IMR-90 (cell line): ENCODE results near the gene DCLRE1B. TPM values are rescaled to one million over a fixed set of nuclear protein-coding genes. Genes with fewer than 3 reads are reported as not detected.
A peak's percentile ranks its signal among the peaks of the same experiment; 100 is the strongest.

Experiments
- ATAC-seq: fragments of 200-7000 bp; cut with Tn5 transposase; 2 replicates; pipeline ENCODE4 v1.9.1; 2020; ENCODE audit warnings: low read depth, mild to moderate bottlenecking, moderate library complexity
- BruUV-seq: library from RNA; stranded (reverse); fragments of 400-500 nt; replicated peaks from 2 replicates; lab custom pipeline; 2021; lab: Mats Ljungman, UMichigan
- CTCF ChIA-PET: fragments of 300-600 bp; formaldehyde crosslinking; extraction: SDS; loops from one replicate; lab custom pipeline; 2021; ENCODE audit warnings: antibody characterized with exemption; lab: Yijun Ruan, JAX
- POLR2A ChIA-PET: fragments of 300-600 bp; sonication (Branson Sonifier 250); formaldehyde crosslinking; loops from one replicate; lab custom pipeline; 2022; ENCODE audit warnings: antibody characterized with exemption; ENCODE audit not compliant: unreplicated experiment; lab: Charles Lee
- DNase-seq: peaks from one replicate; pipeline ENCODE4 v3.0.0; 2013
- H2AFZ ChIP-seq: replicated peaks from 2 replicates; pipeline ENCODE3; 2013; ENCODE audit warnings: low read length, mild to moderate bottlenecking; ENCODE audit not compliant: poor library complexity
- H2AK5ac ChIP-seq: 2 replicates; pipeline ENCODE4 v1.6.1; 2013; ENCODE audit warnings: low read depth, low read length, inconsistent platforms
- H2AK9ac ChIP-seq: replicated peaks from 2 replicates; pipeline ENCODE3; 2013; ENCODE audit warnings: mild to moderate bottlenecking, low read depth, low read length, moderate library complexity; ENCODE audit not compliant: poor library complexity
- H2BK120ac ChIP-seq: 2 replicates; pipeline ENCODE4 v1.6.1; 2013; ENCODE audit warnings: low read depth, low read length, inconsistent platforms
- H2BK15ac ChIP-seq: 3 replicates; pipeline ENCODE4 v1.6.1; 2013; ENCODE audit warnings: low read depth, low read length, inconsistent platforms
- H2BK20ac ChIP-seq: 2 replicates; pipeline ENCODE4 v1.6.1; 2013; ENCODE audit warnings: low read depth, mild to moderate bottlenecking, inconsistent platforms, low read length, moderate library complexity
- H2BK5ac ChIP-seq: 2 replicates; pipeline ENCODE4 v1.6.1; 2013; ENCODE audit warnings: mild to moderate bottlenecking, low read depth, low read length, inconsistent platforms; ENCODE audit not compliant: poor library complexity, severe bottlenecking
- H3K14ac ChIP-seq: replicated peaks from 2 replicates; pipeline ENCODE4 v1.6.1; 2013; ENCODE audit warnings: low read depth, low read length, inconsistent platforms
- H3K18ac ChIP-seq: 2 replicates; pipeline ENCODE4 v1.6.1; 2013; ENCODE audit warnings: low read depth, low read length, control low read depth
- H3K23ac ChIP-seq: 2 replicates; pipeline ENCODE4 v1.6.1; 2013; ENCODE audit warnings: low read depth, low read length, inconsistent platforms
- H3K27ac ChIP-seq: 2 replicates; pipeline ENCODE4 v1.5.1; 2013; ENCODE audit warnings: mild to moderate bottlenecking, control low read depth, low read length; ENCODE audit not compliant: insufficient read depth
- H3K27me3 ChIP-seq: 2 replicates; pipeline ENCODE4 v1.6.1; 2013; ENCODE audit warnings: low read length; ENCODE audit not compliant: control insufficient read depth, insufficient read depth
- H3K36me3 ChIP-seq: 2 replicates; pipeline ENCODE4 v1.6.1; 2013; ENCODE audit warnings: low read length, mixed read lengths; ENCODE audit not compliant: control insufficient read depth, insufficient read depth
- H3K4ac ChIP-seq: 2 replicates; pipeline ENCODE4 v1.6.1; 2013; ENCODE audit warnings: low read depth, low read length, inconsistent platforms
- H3K4me1 ChIP-seq: 2 replicates; pipeline ENCODE4 v1.6.1; 2013; ENCODE audit warnings: low read length, mixed read lengths; ENCODE audit not compliant: control insufficient read depth, insufficient read depth
- H3K4me2 ChIP-seq: 2 replicates; pipeline ENCODE4 v1.6.1; 2013; ENCODE audit warnings: low read depth, mild to moderate bottlenecking, control low read depth, low read length, moderate library complexity
- H3K4me3 ChIP-seq: 2 replicates; pipeline ENCODE4 v1.5.1; 2013; ENCODE audit warnings: low read depth, mild to moderate bottlenecking, control low read depth, low read length, moderate library complexity; ENCODE audit not compliant: insufficient read depth
- H3K56ac ChIP-seq: 2 replicates; pipeline ENCODE4 v1.6.1; 2013; ENCODE audit warnings: low read length, inconsistent platforms; ENCODE audit not compliant: insufficient read depth; ENCODE audit errors: extremely low read depth
- H3K79me1 ChIP-seq, 2 experiments: 2 replicates each; pipeline ENCODE4 v1.6.1; 2013; ENCODE audit warnings: low read length in 2 of 2, inconsistent platforms in 1 of 2, low read depth in 1 of 2
- H3K9ac ChIP-seq: 2 replicates; pipeline ENCODE4 v1.6.1; 2013; ENCODE audit warnings: low read depth, low read length, control low read depth
- H3K9me1 ChIP-seq: 2 replicates; pipeline ENCODE4 v1.6.1; 2013; ENCODE audit warnings: low read length, inconsistent platforms; ENCODE audit not compliant: insufficient read depth
- H3K9me3 ChIP-seq: 2 replicates; pipeline ENCODE4 v1.6.1; 2013; ENCODE audit warnings: low read length; ENCODE audit not compliant: control insufficient read depth, insufficient read depth
- H4K20me1 ChIP-seq: 2 replicates; pipeline ENCODE4 v1.6.1; 2013; ENCODE audit warnings: low read length, inconsistent platforms; ENCODE audit not compliant: insufficient read depth
- H4K5ac ChIP-seq: 2 replicates; pipeline ENCODE4 v1.6.1; 2013; ENCODE audit warnings: mild to moderate bottlenecking, low read depth, low read length, control low read depth
- H4K8ac ChIP-seq, 2 experiments: 2 replicates each; pipeline ENCODE4 v1.6.1; 2013; ENCODE audit warnings: low read depth in 2 of 2, low read length in 2 of 2, control low read depth in 1 of 2, inconsistent platforms in 1 of 2
- H4K91ac ChIP-seq: 2 replicates; pipeline ENCODE4 v1.6.1; 2013; ENCODE audit warnings: low read depth, low read length, inconsistent platforms; ENCODE audit not compliant: insufficient read depth
- CEBPB ChIP-seq: IDR thresholded peaks from 2 replicates; pipeline ENCODE4 v1.6.1; 2012; ENCODE audit warnings: low read depth, low read length, improper control_type of control experiment
- CHD1 ChIP-seq: IDR thresholded peaks from 2 replicates; pipeline ENCODE4 v1.6.1; 2012; ENCODE audit warnings: low read depth, low read length, improper control_type of control experiment
- CTCF ChIP-seq: conservative IDR thresholded peaks from 2 replicates; pipeline ENCODE4 v1.5.1; 2012; ENCODE audit warnings: mild to moderate bottlenecking, low read depth, low read length, improper control_type of control experiment
- FOS ChIP-seq: fragments of 150-350 bp; IDR thresholded peaks from 2 replicates; pipeline ENCODE4 v1.6.1; 2016; ENCODE audit warnings: low read depth, low read length
- MAFK ChIP-seq: IDR thresholded peaks from 2 replicates; pipeline ENCODE4 v1.6.1; 2012; ENCODE audit warnings: low read depth, low read length, improper control_type of control experiment
- NFE2L2 ChIP-seq: fragments of 150-350 bp; IDR thresholded peaks from 2 replicates; pipeline ENCODE4 v1.6.1; 2016; ENCODE audit warnings: low read depth, mild to moderate bottlenecking, low read length
- RAD21 ChIP-seq: IDR thresholded peaks from 2 replicates; pipeline ENCODE4 v1.6.1; 2012; ENCODE audit warnings: low read length, improper control_type of control experiment
- RFX5 ChIP-seq: IDR thresholded peaks from 2 replicates; pipeline ENCODE4 v1.8.0; 2012; ENCODE audit warnings: low read depth, mild to moderate bottlenecking, low read length, moderate library complexity
- SMC3 ChIP-seq: fragments of 150-350 bp; IDR thresholded peaks from 2 replicates; pipeline ENCODE4 v1.6.1; 2016; ENCODE audit warnings: low read depth, mild to moderate bottlenecking, antibody characterized with exemption, low read length, moderate library complexity
- USF2 ChIP-seq: fragments of 150-350 bp; IDR thresholded peaks from 2 replicates; pipeline ENCODE4 v1.6.1; 2017; ENCODE audit warnings: mild to moderate bottlenecking, antibody characterized with exemption, low read length, low read depth
- WGBS, 2 experiments: methylation state at CpG; one replicate each; pipeline versions ENCODE4 v1.1.5 to v1.1.7; 2013; ENCODE audit warnings: missing lambda C conversion rate in 2 of 2; ENCODE audit not compliant: insufficient read length in 1 of 2; ENCODE audit errors: extremely low coverage in 2 of 2; 5-methylcytosine and 5-hydroxymethylcytosine counted together
- dilution Hi-C: fragments of 300-500 bp; cut with HindIII; formaldehyde crosslinking; loops from one replicate; pipeline ENCODE4 v1.14.3; 2018; ENCODE audit warnings: low sequenced_read_pairs; ENCODE audit not compliant: unreplicated experiment
- in situ Hi-C: fragments of 300-500 bp; cut with MboI; formaldehyde crosslinking; loops from 3 replicates; pipeline ENCODE4 v1.14.3; 2019; ENCODE audit warnings: low sequenced_read_pairs, inconsistent platforms, mixed read lengths
- intact Hi-C: fragments of 100-400 bp; cut with micrococcal nuclease; formaldehyde crosslinking; loops from 2 replicates; pipeline ENCODE4 v1.10.0; 2022
- polyA plus RNA-seq, 3 experiments: library from polyadenylated mRNA; depleted of rRNA; stranded (reverse); fragments of >200 nt; gene quantifications; 2 replicates each; pipeline ENCODE4 v1.2.3, GENCODE V29; 2012; ENCODE audit warnings: low replicate concordance in 1 of 3
- total RNA-seq: library from RNA; depleted of rRNA; stranded (reverse); fragments of >200 nt; gene quantifications from 2 replicates; pipeline ENCODE4 v1.2.3, GENCODE V29; 2012

DCLRE1B gene
- total and polyA plus RNA-seq, 2 of the 4 experiments (the other 2 are of a cell fraction): 4.9 to 6.1 TPM

- H3K4ac ChIP-seq: no peak overlapping the region
- intact Hi-C loops (loop anchor here (5.0 kb wide), 1 partner anchor 109 kb away; no protein-coding TSS in a partner anchor), in situ Hi-C loops (no loop called here), dilution Hi-C loops (no loop called here)
- no peak overlapping the region for H2BK20ac ChIP-seq
- H3K4me3 ChIP-seq: no peak overlapping the region
- H2BK5ac ChIP-seq: no peak overlapping the region
- no peak overlapping the region for H2BK120ac ChIP-seq
- no peak for TF ChIP-seq NFE2L2
- TF ChIP-seq USF2: no peak
- TF ChIP-seq CHD1: no peak
- no peak for TF ChIP-seq CTCF
- no peak for TF ChIP-seq RFX5
- TF ChIP-seq CEBPB: no peak
- no peak for TF ChIP-seq SMC3
- no peak for TF ChIP-seq MAFK
- no peak for TF ChIP-seq RAD21
- no peak for TF ChIP-seq FOS
- peaks cover 14% of the 10 kb centered on the region; the same call in 1 of the 2 replicates for H4K20me1 ChIP-seq
- H3K27ac ChIP-seq: no peak overlapping the region
- H3K4me2 ChIP-seq: peak overlapping the region; percentile 30; the same call in 1 of the 2 replicates
- no TSS peak for BruUV-seq
- no peak overlapping the region for H4K5ac ChIP-seq
- no peak overlapping the region for H4K91ac ChIP-seq
- H3K14ac ChIP-seq: no peak overlapping the region
- CTCF ChIA-PET: no interaction called here
- WGBS, 2 experiments: no CpG with 5 or more reads among the region's 1 CpG
- H3K56ac ChIP-seq: no peak overlapping the region
- H3K9ac ChIP-seq: no peak overlapping the region
- no peaks in the 10 kb centered on the region for H3K27me3 ChIP-seq
- DNase-seq (no peak), ATAC-seq (no peak)
- no peak overlapping the region for H2AK9ac ChIP-seq
- H3K23ac ChIP-seq: no peak overlapping the region
- no peak overlapping the region for H2AFZ ChIP-seq
- H4K8ac ChIP-seq: no peak overlapping the region
- peaks cover 9% of the 10 kb centered on the region for H3K36me3 ChIP-seq
- no peak overlapping the region for H2AK5ac ChIP-seq
- H3K9me1 ChIP-seq: peaks cover 3% of the 10 kb centered on the region; the same call in 1 of the 2 replicates
- no peak overlapping the region for H3K18ac ChIP-seq
- H2BK15ac ChIP-seq: no peak overlapping the region
- H3K9me3 ChIP-seq: no peaks in the 10 kb centered on the region
- H3K4me1 ChIP-seq: peaks cover 7% of the 10 kb centered on the region
- peaks cover 31 to 49% of the 10 kb centered on the region in 2 experiments for H3K79me1 ChIP-seq
- POLR2A ChIA-PET: no interaction called here
Observed at GRCh38 chr1:113946112-113946511, 41.0 kb downstream of the DCLRE1B start.
